HUDEP-2 (cell line): Measurements from ENCODE around the gene MMP10.
A peak's percentile ranks its signal among the peaks of the same experiment; 100 is the strongest.

ENCODE experiments used
- DNase-seq, 76 experiments: peaks; one replicate each; lab custom pipeline; 2025; ENCODE audit not compliant: unreplicated experiment in 76 of 76; lab: John Stamatoyannopoulos, UW

MMP10 gene

DNA sequence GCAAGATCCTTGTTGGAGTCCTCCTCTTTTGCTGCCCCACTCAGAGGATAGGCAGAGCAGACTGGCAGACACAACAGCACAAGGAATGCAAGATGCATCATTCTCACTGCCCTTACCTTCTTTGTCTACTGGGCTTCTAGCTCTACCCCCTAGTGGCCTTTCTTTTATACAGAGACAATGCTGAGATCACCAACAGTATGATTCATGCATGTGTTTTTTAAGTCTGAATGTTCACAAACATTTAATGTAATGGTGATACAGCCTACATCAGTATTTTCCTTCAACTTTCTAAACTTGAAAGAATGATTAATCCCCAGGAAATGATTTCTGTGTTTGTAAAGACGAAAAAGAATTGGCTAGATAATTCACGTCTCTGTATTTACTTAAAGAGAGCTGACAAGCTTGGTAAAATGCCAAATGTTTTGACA lies at the start of gene MMP10:
TSS of gene MMP10 (minus strand) at position 138 of the 428 bp plus-strand sequence. CDS start at position 101, 37 bp downstream.
- DNase-seq = peak in 3 of 76 experiments; percentile 0 to 9 (median 1)

- no peak for DNase-seq
Measured at GRCh38 chr11:102829316-102830000, 49.0 kb upstream of the MMP10 start.

GRCh38 chr11:102824556-102824955 lies 44.1 kb upstream of the MMP10 start:
- no peak for DNase-seq

DNA sequence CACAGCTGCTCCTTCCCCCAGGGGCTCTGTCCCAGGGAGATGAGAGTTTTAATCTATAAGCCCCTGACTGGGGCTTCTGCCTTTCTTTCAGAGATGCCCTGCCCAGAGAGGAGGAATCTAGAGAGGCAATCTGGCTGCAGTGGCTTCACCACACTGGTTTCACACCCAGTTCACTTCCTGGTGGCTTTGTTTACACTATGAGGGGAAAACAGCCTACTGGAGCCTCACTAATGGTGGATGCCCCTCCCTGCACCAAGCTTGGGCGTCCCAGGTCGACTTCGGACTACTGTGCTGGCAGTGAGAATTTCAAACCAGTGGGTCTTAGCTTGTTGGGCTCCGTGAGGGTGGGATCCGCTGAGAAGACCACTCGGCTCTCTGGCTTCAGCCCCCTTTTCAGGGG lies 39.1 kb upstream of the MMP10 start:
- no peak for DNase-seq

DNA sequence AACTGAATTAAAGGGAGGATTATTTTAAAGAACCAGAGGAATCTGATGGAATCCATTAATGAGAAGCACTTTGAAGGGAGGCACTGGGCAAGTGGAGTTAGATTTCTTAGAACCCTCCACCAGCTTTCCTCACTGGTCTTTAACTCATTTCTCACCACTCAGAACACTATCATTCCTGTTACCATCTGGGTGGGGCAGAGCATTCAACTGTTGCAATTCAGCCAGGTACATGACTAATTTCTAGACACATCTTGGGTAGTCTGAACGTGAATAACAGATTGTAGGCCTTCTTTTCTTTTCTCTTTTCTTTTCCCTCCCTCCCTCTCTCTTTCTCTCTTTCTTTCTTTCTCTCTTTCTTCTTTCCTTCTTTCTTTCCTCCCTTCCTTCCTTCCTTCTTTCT lies 33.1 kb upstream of the MMP10 start:
- no peak for DNase-seq

GRCh38 chr11:102812188-102812587 lies 31.8 kb upstream of the MMP10 start:
- DNase-seq = no peak

- DNase-seq = no peak
Measured at GRCh38 chr11:102810950-102811660, 30.7 kb upstream of the MMP10 start.

DNA sequence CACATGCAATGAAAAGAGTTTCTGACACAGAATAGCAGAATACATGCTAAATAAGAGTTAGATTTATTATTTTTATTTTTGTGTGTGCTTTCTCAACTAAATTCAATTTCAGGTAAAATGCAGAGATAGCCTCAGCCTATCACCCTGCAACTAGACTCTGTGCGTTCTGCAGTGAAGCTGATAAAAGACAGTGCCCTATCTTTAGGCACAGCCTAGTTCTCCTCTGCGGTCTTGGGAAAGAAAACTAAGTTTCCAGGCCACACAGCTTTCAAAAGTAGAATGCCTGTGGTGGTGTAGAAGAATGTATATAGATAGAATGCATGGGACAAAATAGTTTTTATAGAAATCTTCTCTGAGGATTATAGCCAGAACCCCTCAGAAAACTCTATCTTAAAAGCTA lies 29.5 kb upstream of the MMP10 start:
- peak in 5 of 76 experiments; percentile 3 to 32 (median 16) for DNase-seq

DNA sequence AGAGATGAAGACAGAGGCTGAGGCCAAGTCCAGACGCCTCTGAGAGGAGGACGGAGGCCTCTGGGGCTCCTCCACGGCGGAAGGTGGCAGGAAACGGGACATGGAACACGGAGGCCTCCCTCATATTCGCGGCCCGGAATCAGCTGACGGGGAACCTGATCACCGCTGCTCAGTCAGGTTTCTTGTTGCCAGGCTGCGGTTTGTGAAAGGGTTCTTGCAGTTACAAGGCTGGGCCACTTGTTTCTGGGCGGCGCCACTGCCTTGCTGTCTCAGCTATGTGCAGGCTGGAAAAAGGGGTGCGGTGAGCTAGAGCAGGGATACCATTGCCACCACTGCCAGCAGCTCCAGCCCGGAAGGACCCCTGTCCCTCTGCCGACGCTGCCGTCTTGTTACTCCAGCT lies 27.5 kb upstream of the MMP10 start:
- DNase-seq = peak in 5 of 76 experiments; percentile 2 to 14 (median 6)

DNA sequence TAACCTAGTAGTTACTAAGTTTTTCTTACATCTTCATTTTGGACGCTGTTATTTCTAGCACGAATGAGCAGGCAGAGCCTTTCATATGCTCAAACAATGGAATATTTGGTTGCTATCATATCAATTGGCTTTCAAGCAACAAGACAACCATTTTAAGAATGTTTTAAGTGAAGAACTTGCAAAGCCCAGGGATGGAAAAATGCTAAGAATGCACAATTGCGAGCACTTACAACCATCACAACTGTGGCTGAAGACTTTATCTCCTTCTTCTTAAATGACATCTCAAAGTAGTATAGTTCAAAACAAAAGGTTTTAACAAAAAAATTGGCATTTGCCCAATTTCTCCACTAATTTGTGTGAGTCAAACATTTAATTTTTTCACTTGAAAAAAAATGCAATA lies 25.9 kb upstream of the MMP10 start:
- DNase-seq = no peak

DNA sequence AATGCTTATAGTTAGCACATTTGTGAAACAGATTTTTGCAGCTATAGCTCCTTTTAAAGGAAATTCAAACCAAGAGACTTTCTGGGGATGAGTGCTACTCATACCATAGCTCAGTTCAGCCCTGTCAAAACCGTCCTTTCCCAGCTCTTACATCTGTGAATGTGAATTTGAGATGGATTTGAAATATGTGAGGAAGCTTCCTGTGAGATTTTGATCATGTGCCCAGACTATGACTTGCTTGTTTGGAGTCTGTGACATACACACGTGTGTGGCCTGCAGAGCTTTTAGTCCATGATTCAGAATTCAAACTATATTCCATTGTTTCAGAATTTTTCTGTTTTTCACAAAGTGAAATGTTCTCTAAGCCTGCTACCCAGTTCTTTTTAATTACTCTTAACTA lies 21.9 kb upstream of the MMP10 start:
- DNase-seq = no peak

DNA sequence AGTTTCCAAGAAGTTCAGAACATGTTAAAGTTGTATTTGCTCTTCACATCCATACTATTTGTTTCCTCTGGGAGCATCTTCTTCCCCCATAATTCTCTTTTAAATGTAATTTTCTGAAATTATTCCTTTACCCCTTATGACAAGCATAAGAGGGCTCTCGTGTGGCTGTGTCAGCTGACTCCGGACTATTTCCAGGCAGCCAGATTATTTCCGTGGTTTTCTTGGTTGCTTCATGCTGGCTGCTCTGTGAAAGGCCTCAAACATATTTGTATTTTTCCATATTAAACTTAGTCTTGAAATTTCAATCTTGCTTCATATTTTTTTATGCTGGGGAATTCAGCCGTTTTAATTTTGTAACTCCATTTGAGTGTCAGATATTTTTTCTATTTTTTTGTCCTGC lies 20.3 kb upstream of the MMP10 start:
- no peak for DNase-seq

- DNase-seq = no peak
Measured at GRCh38 chr11:102799681-102800340, 19.4 kb upstream of the MMP10 start.

DNA sequence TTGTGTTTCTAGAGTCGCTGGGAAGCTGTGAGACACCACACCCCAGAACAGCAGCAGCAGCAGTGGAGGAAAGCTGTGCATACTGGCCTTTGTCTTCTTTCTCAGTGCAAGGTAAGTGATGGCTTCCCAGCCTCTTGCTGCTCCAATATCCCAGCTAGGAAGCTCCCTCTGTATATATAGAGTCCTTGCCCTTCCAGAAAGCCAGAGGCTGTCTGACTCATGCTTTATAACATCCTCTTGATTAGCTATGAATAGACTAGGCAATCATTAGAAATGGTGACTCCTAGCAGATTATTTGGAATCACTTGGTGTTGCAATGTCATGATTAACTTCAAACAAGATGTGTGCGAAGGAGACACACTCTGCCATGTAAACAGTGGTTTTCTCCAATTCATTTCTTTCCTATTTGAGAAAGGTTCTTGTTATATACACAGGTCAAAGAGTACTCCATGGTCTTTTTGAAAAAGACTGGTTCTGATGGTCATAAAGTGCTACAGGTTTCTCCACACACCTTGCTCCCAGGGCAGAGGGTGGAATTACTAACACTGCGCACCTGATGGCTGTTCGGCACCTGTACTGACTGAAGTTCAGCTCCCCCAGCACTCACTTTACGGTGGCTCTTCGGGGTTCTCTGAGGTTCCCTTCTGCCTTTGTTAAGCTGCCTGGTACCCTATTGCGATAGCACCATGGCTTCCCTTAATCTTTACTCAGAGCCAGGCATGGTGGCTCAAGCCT lies 17.8 kb upstream of the MMP10 start, which contains the start of gene MMP1:
TSS of gene MMP1 (minus strand) at position 149 of the 735 bp plus-strand sequence. CDS start at position 81, 68 bp downstream.
- DNase-seq = no peak

- peak in 12 of 76 experiments; percentile 1 to 29 (median 8) for DNase-seq
Measured at GRCh38 chr11:102794382-102794781, 14.0 kb upstream of the MMP10 start.

DNA sequence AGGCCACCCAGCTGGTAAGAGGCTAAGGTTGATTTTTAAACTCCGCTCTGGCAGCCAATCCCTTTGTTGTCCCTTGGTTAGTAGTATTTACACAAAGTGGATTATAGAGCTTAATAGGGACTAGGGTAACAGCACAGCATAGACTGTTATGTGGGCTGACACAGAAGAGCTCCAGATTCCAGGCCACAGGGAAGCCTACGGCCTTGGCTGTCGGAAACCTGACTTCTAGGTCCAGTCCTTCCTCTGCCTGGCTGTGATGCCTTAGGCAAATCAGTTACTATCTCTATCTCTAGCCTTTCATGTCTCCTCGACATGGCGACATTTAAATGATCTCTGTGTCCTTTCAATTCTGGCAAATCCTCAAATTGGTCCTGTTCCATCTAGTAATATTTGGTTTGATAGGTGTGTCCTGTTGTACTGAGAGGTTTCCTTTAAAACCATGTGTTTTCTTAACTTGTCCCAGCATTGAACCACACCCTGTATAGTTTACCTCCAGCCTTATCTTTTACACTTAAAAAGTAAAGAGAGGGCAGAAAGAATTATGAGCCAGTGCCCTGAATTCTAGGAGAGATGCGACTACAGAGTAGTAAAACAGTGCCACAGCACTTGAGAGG lies 13.4 kb upstream of the MMP10 start:
- DNase-seq = no peak

DNA sequence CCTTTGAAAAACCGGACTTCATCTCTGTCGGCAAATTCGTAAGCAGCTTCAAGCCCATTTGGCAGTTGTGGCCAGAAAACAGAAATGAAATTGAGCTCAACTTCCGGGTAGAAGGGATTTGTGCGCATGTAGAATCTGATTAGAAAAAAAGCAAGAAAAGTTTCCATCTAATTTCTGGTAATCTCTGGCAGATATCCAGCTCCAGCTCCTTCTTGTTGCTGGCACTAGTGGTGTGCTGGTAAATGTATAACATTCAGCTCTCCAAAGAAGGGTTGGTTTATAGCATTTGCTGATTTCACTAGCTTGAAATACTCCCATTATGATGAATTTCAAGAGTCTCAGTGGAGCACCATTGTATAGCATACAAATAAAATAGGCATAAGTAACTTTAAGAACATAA lies 12.2 kb upstream of the MMP10 start:
- no peak for DNase-seq

GRCh38 chr11:102791271-102792036 lies 11.0 kb upstream of the MMP10 start:
- DNase-seq = no peak

DNA sequence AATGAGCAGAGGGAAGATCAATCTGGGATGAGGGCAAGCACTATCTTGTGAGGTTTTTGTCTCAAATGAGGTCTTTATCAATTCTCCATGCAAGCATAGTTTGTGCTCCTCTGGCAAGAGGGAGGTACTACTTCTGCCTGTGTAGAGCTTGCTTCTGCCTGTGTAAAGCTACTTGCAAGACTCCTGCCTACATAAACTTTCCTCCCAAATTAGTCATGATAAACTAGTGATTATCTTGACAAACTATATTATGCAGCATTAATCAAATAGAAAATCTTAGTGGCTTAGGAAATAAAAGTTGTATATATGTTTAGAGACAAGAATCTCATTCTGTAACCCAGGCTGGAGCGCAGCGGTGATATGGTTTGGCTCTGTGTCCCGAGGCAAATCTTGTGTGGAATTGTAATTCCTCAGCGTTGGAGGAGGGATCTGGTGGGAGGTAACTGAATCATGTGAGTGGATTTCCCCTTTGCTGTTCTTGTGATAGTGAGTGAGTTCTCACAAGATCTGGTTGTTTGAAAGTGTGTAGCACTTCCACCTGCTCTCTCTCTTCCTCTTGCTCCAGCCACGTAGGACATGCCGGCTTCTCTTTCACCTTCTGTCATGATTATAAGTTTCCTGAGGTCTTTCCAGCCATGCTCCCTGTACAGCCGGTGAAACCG lies 8.0 kb upstream of the MMP10 start:
- DNase-seq = no peak
